Fibroblast of skin of scalp (primary cell): Measurements from ENCODE around the gene SMAD2.

Source experiments
- DNase-seq: peaks from one replicate; pipeline ENCODE4 v3.0.0-alpha.2; 2013

SMAD2 gene

GRCh38 chr18:47931718-47932103 lies 1.3 kb upstream of the SMAD2 start:
- peak; percentile 20 for DNase-seq

GRCh38 chr18:47930931-47931717 lies 665 bp upstream of the SMAD2 start:
- peak; percentile 98 for DNase-seq

DNA sequence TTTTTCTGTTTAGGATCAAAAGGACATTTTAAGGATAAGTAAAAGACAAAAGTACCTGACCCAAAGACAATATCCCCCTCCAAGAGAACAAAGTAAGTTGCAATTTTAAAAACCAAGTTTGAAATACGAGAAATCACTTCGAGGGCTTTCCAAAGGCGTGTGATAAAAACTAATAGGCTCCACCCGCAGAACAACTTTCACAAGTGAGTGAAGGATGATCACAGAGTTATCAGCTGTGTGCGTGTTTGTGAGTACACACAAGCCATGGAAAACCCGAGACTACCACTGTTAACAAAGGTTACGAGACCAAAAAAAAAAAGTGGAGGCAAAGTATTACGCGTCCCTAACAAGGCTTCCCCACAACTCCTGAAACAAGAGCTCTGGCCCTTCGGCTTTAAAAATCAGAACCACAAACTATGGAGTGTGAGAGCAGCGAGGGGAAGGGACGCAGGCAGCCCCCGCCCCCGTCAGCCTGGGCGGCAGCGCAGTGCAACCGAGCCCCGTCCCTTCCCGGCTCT lies 719 bp downstream of the SMAD2 start:
- DNase-seq = no peak

GRCh38 chr18:47928466-47928865 lies 2.0 kb downstream of the SMAD2 start:
- DNase-seq = no peak

- DNase-seq = no peak
Measured at GRCh38 chr18:47926101-47926850, 4.2 kb downstream of the SMAD2 start.

DNA sequence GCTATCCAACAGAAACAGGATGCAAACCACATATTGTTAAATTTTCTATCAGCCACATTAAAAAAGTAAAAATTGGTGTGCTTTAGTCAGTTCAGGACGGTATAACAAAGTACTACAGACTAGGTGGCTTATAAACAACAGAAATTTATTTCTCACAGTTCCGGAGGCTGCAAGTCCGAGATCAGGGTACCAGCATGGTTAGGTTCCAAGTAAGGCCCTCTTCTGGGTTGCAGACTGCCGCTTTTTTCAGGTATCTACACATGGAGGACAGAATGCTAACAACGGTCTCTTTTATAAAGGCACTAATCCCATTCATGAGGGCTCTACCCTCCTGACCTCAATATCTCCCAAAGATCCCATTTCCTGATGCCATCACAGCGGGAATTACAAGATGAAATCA lies 10.5 kb downstream of the SMAD2 start:
- DNase-seq = no peak

- no peak for DNase-seq
Measured at GRCh38 chr18:47917923-47918610, 12.4 kb downstream of the SMAD2 start.

- DNase-seq = no peak
Measured at GRCh38 chr18:47915930-47916329, 14.5 kb downstream of the SMAD2 start.

DNA sequence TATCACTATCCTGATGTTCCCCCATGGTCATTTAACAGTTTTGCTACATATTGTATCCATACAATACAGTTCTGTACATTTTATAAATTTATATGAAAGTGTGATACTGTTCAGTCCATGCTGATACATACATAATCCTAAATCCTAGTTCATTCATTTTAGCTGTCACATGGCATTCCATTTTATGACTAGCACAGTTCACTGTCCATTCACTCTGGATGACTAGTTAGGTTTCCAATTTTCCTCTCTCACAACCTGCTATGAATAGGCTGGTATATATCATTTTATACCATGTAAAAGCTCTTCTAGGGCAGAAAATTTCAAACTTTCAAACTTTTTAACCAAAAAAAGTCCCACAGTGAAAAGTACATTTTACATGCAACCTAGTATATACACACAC lies 15.2 kb downstream of the SMAD2 start:
- no peak for DNase-seq

GRCh38 chr18:47912794-47913585 lies 17.5 kb downstream of the SMAD2 start:
- no peak for DNase-seq

DNA sequence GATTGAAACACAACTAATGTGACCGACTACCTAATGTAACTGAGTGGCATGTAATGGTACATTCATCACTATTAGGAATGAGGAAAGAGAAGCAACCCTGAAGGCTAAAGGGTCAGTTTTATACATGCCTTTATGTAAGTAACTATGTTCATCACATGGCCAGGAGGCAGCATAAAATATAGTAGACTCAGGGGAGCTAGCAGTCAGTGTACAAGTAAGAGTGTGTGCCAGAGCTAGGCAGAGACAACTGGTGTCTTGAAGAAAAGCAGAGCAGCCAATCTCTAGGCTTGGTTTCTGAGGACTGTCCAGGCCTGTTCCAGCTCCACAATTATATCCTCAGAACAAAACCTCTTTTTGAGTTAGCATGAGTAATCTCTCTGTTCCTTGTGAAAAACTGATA lies 18.1 kb downstream of the SMAD2 start:
- no peak for DNase-seq

- no peak for DNase-seq
Measured at GRCh38 chr18:47911877-47912276, 18.6 kb downstream of the SMAD2 start.

DNA sequence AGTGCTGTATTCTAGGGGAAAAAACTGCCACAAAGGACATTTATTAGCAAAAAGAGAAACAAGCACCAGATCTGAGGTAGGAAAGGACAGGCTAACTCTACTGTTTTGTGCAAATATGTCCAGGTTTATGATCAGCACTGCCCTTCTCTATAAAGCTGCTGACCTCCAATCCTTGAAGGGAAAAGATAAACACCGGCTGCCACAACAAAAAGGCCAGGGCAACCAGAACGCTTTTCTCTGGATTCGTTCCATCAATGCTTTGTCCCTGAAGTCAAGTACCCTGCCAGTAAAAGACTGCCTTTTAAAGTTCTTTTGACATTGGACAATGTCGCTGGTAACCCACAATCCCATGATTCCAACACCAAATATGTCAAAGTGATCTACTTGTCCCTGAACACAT lies 21.0 kb downstream of the SMAD2 start:
- DNase-seq = no peak

DNA sequence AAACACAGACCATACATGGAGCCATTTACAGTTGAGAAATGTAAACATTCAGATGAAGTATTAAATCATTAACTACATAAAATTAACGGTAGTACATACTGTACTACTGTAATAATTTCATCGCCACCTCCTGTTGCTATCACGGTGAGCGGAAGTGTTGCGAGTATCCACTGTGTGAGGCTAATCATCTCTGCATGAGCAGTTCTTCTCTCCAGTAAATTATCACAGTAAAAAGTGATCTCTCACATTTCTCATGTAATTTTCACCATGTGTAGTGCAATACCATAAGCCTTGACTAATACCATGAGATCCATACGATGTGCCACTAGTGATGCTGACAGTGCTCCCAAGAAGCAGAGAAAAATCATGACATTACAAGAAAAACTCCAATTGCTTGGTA lies 21.9 kb downstream of the SMAD2 start:
- no peak for DNase-seq

- DNase-seq = no peak
Measured at GRCh38 chr18:47906408-47906807, 24.1 kb downstream of the SMAD2 start.

- DNase-seq = no peak
Measured at GRCh38 chr18:47903809-47904208, 26.6 kb downstream of the SMAD2 start.

- no peak for DNase-seq
Measured at GRCh38 chr18:47901624-47902362, 28.7 kb downstream of the SMAD2 start.

DNA sequence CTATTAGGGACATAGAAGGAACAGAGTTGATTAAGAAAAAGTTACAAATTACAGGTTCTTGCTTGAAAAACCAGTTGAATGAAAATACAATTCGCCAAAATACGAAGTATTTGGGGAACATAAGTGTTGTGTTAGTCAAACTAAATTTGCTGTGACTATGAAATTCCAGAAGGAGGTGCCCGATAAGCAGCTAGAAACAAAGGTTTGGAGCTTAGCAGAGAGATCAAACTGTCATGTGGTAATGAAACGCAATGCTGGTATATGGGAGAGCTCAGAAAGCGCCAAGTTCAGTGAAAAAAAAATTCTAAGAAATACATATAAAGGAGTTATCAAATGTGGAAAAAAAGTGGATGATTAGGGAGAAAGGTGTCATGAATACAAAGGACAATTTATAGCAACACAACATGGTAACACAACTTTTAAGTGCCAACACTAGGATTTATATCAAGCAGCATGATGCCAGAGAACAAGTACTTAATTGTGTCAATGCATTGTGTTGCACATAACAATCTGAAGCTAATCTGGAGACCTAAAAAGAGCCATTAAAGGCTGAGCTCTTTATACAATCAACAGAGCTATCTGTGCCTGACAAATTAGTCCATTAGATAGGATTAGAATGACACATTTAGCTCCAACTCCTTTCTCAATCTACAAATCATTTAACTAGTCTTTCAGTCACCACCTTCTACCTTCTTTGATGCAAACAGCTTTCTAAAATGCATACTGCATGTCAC lies 31.2 kb downstream of the SMAD2 start:
- DNase-seq = no peak

- no peak for DNase-seq
Measured at GRCh38 chr18:47898696-47899095, 31.8 kb downstream of the SMAD2 start.

- no peak for DNase-seq
Measured at GRCh38 chr18:47898055-47898454, 32.4 kb downstream of the SMAD2 start.
